ENCODE data around the gene CDT1. TPM values are rescaled to one million over a fixed set of nuclear protein-coding genes. Genes with fewer than 3 reads are reported as not detected.

The CDT1 gene
- total and polyA plus RNA-seq, 7 experiments from 2014 or later: 0.09 to 79.2 (median 0.67) TPM; not detected in 1

DNA sequence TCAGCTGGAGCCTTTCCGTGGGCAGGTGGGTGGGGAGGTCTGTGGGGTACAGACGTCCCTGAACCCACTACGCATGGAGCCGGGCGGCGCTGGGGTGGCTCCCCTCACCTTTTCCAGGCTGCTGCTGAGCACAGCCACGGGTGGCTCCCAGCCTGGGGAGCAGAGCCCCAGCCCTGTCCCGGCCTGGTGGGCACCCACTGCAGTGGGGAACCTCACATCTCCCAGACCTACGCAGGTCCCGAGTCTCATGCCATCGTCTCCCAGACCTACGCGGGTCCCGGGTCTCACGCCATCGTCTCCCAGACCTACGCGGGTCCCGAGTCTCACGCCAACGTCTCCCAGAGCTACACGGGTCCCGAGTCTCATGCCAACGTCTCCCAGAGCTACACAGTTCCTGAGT is 25.1 kb downstream of the CDT1 start:
- ChIA-PET CTCF (no interaction called here), POLR2A (no interaction called here)

DNA sequence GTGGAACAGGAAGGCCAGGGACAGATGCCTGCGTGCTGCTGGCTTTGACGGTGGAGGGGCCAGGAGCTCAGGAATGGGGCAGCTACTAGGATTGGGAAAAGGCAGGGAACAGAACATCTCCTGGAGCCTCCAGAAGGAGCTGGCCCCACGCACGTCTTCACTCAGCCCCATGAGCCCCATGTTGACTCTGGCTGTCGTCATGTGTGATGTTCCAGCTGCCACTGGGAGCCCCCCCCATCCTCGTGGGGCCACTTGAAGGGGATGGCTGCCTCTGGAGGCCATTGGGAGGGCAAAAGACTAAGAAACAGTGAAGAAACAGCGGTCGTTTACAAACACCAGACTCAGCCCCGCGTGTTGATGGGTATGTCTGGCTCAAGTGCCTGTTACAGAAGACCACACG is 26.7 kb downstream of the CDT1 start:
- H3K27me3 ChIP-seq (ENCODE audit: control insufficient read depth in 2 of 2, insufficient read depth in 2 of 2, low read length in 2 of 2): no peaks in the 10 kb centered on the region
- H3K9me3 Mint-ChIP-seq: no peaks in the 10 kb centered on the region
- H3K36me3 ChIP-seq (ENCODE audit: control insufficient read depth in 2 of 3, insufficient read depth in 3 of 3, low read length in 3 of 3): peaks cover 0 to 35% (median 0%) of the 10 kb centered on the region in 3 experiments
- H3K4me3 ChIP-seq (ENCODE audit: low read length): no peak overlapping the region
- H3K27me3 Mint-ChIP-seq: no peaks in the 10 kb centered on the region
- ATAC-seq (no peak), DNase-seq (no peak)
- intact Hi-C loops (cut with micrococcal nuclease): no loop called here
- H3K36me3 Mint-ChIP-seq: peaks cover 0 to 4% (median 0%) of the 10 kb centered on the region in 5 donors
- H3K27ac Mint-ChIP-seq: no peak overlapping the region
- H3K4me3 Mint-ChIP-seq: no peak overlapping the region
- POLR2A ChIA-PET: no interaction called here
- CTCF ChIA-PET: no interaction called here
- H3K9me3 ChIP-seq (ENCODE audit: control insufficient read depth in 2 of 3, low read length in 3 of 3): no peaks in the 10 kb centered on the region
- H3K27ac ChIP-seq (ENCODE audit: low read depth, low read length): no peak overlapping the region
- no peaks in the 10 kb centered on the region for H3K4me1 Mint-ChIP-seq
- no peaks in the 10 kb centered on the region for H3K4me1 ChIP-seq (ENCODE audit: control insufficient read depth in 2 of 2, insufficient read depth in 2 of 2, low read length in 2 of 2)

More for the DNA sequence above, 25.1 kb downstream of the CDT1 start:
- Histone ChIP-seq H3K9me3 (ENCODE audit: control insufficient read depth in 2 of 3, low read length in 3 of 3) (no peaks in the 10 kb centered on the region), H3K36me3 (ENCODE audit: control insufficient read depth in 2 of 3, insufficient read depth in 3 of 3, low read length in 3 of 3) (peaks cover 0 to 39% (median 0%) of the 10 kb centered on the region in 3 experiments), H3K27me3 (ENCODE audit: control insufficient read depth in 2 of 2, insufficient read depth in 2 of 2, low read length in 2 of 2) (no peaks in the 10 kb centered on the region), H3K27ac (ENCODE audit: low read depth, low read length) (no peak overlapping the region), H3K4me3 (ENCODE audit: low read length) (no peak overlapping the region), H3K4me1 (ENCODE audit: control insufficient read depth in 2 of 2, insufficient read depth in 2 of 2, low read length in 2 of 2) (no peaks in the 10 kb centered on the region)
- Mint-ChIP-seq H3K27ac (no peak overlapping the region), H3K27me3 (no peaks in the 10 kb centered on the region), H3K4me3 (no peak overlapping the region), H3K9me3 (no peaks in the 10 kb centered on the region), H3K36me3 (no peaks in the 10 kb centered on the region), H3K4me1 (no peaks in the 10 kb centered on the region)
- ATAC-seq (no peak), DNase-seq (no peak)
- intact Hi-C loops (cut with micrococcal nuclease): no loop called here

DNA sequence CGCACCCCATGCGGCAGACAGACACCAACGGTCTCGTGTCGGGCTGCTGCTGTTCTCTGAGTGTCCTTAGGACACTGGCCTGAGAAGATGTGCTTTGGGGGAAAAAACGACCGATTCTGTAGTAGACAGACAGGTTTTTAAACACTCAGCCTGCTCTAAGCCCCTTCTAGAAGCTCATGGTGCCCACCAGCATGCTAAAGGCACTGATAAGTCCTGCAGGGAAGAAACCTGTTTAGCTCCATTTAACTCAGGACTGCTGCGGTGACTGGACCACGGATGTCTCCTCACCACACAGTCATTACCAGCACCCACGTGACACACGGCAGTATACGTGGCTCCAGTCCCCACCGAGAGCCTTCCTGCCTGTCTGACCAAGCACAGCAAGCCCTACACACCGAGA is 27.2 kb downstream of the CDT1 start:
- ATAC-seq: no peak
- no peaks in the 10 kb centered on the region for H3K9me3 Mint-ChIP-seq
- no peak for DNase-seq
- ChIA-PET POLR2A (no interaction called here), CTCF (no interaction called here)
- H3K36me3 Mint-ChIP-seq: peaks cover 0 to 5% (median 0%) of the 10 kb centered on the region in 5 donors
- Histone ChIP-seq H3K27ac (ENCODE audit: low read depth, low read length) (no peak overlapping the region), H3K9me3 (ENCODE audit: control insufficient read depth in 2 of 3, low read length in 3 of 3) (no peaks in the 10 kb centered on the region), H3K4me3 (ENCODE audit: low read length) (no peak overlapping the region), H3K4me1 (ENCODE audit: control insufficient read depth in 2 of 2, insufficient read depth in 2 of 2, low read length in 2 of 2) (no peaks in the 10 kb centered on the region), H3K27me3 (ENCODE audit: control insufficient read depth in 2 of 2, insufficient read depth in 2 of 2, low read length in 2 of 2) (no peaks in the 10 kb centered on the region), H3K36me3 (ENCODE audit: control insufficient read depth in 2 of 3, insufficient read depth in 3 of 3, low read length in 3 of 3) (peaks cover 0 to 35% (median 0%) of the 10 kb centered on the region in 3 experiments)
- no peaks in the 10 kb centered on the region for H3K27me3 Mint-ChIP-seq
- intact Hi-C loops (cut with micrococcal nuclease): no loop called here
- no peaks in the 10 kb centered on the region for H3K4me1 Mint-ChIP-seq
- H3K4me3 Mint-ChIP-seq: no peak overlapping the region
- no peak overlapping the region for H3K27ac Mint-ChIP-seq

DNA sequence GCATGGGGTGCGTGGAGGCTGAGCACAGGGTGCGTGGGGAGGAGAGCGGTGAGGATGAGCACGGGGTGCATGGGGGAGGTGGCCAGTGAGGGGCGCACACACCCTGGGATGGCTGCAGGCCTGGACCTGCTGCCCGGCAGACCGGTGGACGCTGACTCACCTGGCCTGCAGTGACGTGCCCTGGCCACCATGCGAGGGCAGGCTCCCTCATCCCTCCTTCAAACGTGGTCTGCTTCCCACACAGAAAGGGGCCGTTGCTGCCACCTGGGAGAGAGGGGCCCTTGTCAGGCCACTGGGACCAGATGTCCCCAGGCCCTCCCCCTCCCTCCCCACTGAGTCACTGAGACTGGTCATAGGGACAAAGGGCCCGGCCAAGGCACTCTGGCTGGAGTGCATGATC is 28.2 kb downstream of the CDT1 start:
- no peaks in the 10 kb centered on the region for H3K4me1 Mint-ChIP-seq
- ChIA-PET CTCF (no interaction called here), POLR2A (no interaction called here)
- no peak overlapping the region for H3K4me3 Mint-ChIP-seq
- peaks cover 0 to 5% (median 0%) of the 10 kb centered on the region in 5 donors for H3K36me3 Mint-ChIP-seq
- H3K27me3 Mint-ChIP-seq: no peaks in the 10 kb centered on the region
- no peak overlapping the region for H3K27ac Mint-ChIP-seq
- Histone ChIP-seq H3K4me3 (ENCODE audit: low read length) (no peak overlapping the region), H3K27me3 (ENCODE audit: control insufficient read depth in 2 of 2, insufficient read depth in 2 of 2, low read length in 2 of 2) (no peaks in the 10 kb centered on the region), H3K4me1 (ENCODE audit: control insufficient read depth in 2 of 2, insufficient read depth in 2 of 2, low read length in 2 of 2) (no peaks in the 10 kb centered on the region), H3K27ac (ENCODE audit: low read depth, low read length) (no peak overlapping the region), H3K9me3 (ENCODE audit: control insufficient read depth in 2 of 3, low read length in 3 of 3) (no peaks in the 10 kb centered on the region), H3K36me3 (ENCODE audit: control insufficient read depth in 2 of 3, insufficient read depth in 3 of 3, low read length in 3 of 3) (peaks cover 0 to 37% (median 0%) of the 10 kb centered on the region in 3 experiments)
- H3K9me3 Mint-ChIP-seq: no peaks in the 10 kb centered on the region
- ATAC-seq: no peak
- DNase-seq: no peak
- intact Hi-C loops (cut with micrococcal nuclease): no loop called here

DNA sequence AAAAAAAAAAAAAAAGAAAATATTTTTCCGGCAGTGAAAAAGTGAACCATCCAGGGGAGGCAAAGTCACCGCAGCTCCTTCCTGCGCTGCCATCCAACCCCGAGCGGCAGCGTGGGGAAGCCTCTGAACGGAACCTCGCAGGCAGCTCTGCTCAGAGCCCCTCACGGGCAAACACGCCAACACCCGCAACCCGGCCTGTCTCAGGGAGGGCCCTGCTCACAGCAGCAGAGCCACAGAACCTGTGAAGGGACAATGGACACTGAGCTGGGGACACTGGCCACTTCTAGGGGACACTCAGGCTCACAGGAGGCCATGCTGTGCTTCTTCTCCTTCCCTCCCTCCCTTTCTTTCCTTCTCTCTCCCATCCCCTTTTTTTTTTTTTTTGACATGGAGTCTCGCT is 29.5 kb downstream of the CDT1 start:
- no peak overlapping the region for H3K27ac Mint-ChIP-seq
- peaks cover 0 to 31% (median 0%) of the 10 kb centered on the region in 3 experiments for H3K36me3 ChIP-seq (ENCODE audit: control insufficient read depth in 2 of 3, insufficient read depth in 3 of 3, low read length in 3 of 3)
- no peaks in the 10 kb centered on the region for H3K9me3 Mint-ChIP-seq
- H3K27ac ChIP-seq (ENCODE audit: low read depth, low read length): no peak overlapping the region
- no peaks in the 10 kb centered on the region for H3K27me3 ChIP-seq (ENCODE audit: control insufficient read depth in 2 of 2, insufficient read depth in 2 of 2, low read length in 2 of 2)
- ATAC-seq: no peak
- no peak overlapping the region for H3K4me3 Mint-ChIP-seq
- POLR2A ChIA-PET: no interaction called here
- intact Hi-C loops (cut with micrococcal nuclease): no loop called here
- H3K4me1 ChIP-seq (ENCODE audit: control insufficient read depth in 2 of 2, insufficient read depth in 2 of 2, low read length in 2 of 2): no peaks in the 10 kb centered on the region
- H3K36me3 Mint-ChIP-seq: peaks cover 0 to 5% (median 0%) of the 10 kb centered on the region in 5 donors
- no peaks in the 10 kb centered on the region for H3K4me1 Mint-ChIP-seq
- CTCF ChIA-PET: interaction anchor here (0.7 kb wide), 1 partner anchor 153 kb away, joined by 3 read pairs; no protein-coding TSS in a partner anchor
- H3K4me3 ChIP-seq (ENCODE audit: low read length): no peak overlapping the region
- no peaks in the 10 kb centered on the region for H3K9me3 ChIP-seq (ENCODE audit: control insufficient read depth in 2 of 3, low read length in 3 of 3)
- H3K27me3 Mint-ChIP-seq: no peaks in the 10 kb centered on the region
- no peak for DNase-seq

DNA sequence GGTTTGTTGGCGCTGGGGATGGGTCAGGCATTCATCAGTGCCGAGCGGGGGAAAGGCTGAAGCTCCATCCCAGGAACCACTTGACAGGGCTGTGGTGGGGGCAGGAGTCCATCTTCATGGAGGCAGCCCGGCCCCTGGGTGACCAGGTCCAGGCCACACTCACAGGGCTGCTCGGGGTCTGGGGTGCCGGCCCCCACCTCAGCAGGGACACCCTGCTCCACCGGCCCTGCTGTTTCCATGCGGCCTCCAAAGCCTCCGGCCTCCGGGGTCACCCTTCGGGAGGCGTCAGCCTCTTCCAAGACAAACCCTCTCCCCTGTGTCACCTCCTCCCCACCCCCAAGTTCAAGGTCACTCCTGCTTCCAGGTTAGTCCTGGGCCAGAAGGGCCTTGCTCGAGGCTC is 31.1 kb downstream of the CDT1 start:
- Histone ChIP-seq H3K27me3 (ENCODE audit: control insufficient read depth in 2 of 2, insufficient read depth in 2 of 2, low read length in 2 of 2) (no peaks in the 10 kb centered on the region), H3K9me3 (ENCODE audit: control insufficient read depth in 2 of 3, low read length in 3 of 3) (no peaks in the 10 kb centered on the region), H3K4me1 (ENCODE audit: control insufficient read depth in 2 of 2, insufficient read depth in 2 of 2, low read length in 2 of 2) (no peaks in the 10 kb centered on the region), H3K36me3 (ENCODE audit: control insufficient read depth in 2 of 3, insufficient read depth in 3 of 3, low read length in 3 of 3) (peaks cover 0 to 28% (median 0%) of the 10 kb centered on the region in 3 experiments), H3K4me3 (ENCODE audit: low read length) (no peak overlapping the region), H3K27ac (ENCODE audit: low read depth, low read length) (no peak overlapping the region)
- intact Hi-C loops (cut with micrococcal nuclease): no loop called here
- ATAC-seq (no peak), DNase-seq (no peak)
- POLR2A ChIA-PET: no interaction called here
- CTCF ChIA-PET: interaction anchor here (0.6 kb wide), 1 partner anchor 11 kb away, joined by 4 read pairs; no protein-coding TSS in a partner anchor
- Mint-ChIP-seq H3K4me3 (no peak overlapping the region), H3K27ac (no peak overlapping the region), H3K9me3 (no peaks in the 10 kb centered on the region), H3K4me1 (no peaks in the 10 kb centered on the region), H3K27me3 (no peaks in the 10 kb centered on the region), H3K36me3 (peaks cover 0 to 5% (median 0%) of the 10 kb centered on the region in 5 donors)

DNA sequence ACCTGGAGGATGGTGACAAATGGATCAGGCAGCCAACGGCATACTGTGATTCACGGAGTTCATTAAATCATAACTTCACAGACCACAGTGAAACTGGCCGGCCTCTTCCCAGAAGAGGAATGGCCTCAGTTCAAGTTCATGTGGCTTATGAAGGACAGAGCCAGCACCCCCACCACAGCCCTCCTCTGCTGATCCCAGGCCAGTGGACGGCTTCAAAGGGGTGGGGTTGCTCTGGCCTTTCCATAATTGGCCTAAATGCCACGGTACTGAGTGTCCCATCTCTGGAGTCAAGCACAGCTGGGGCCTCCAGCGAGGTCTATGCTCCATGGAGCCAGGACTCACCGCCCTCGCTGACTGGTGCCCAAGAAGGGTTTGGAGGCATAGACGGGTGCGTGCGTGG is 31.8 kb downstream of the CDT1 start:
- peaks cover 0 to 8% (median 0%) of the 10 kb centered on the region in 5 donors for H3K36me3 Mint-ChIP-seq
- no peaks in the 10 kb centered on the region for H3K9me3 ChIP-seq (ENCODE audit: control insufficient read depth in 2 of 3, low read length in 3 of 3)
- H3K9me3 Mint-ChIP-seq: no peaks in the 10 kb centered on the region
- H3K4me3 ChIP-seq (ENCODE audit: low read length): no peak overlapping the region
- CTCF ChIA-PET: no interaction called here
- H3K4me1 ChIP-seq (ENCODE audit: control insufficient read depth in 2 of 2, insufficient read depth in 2 of 2, low read length in 2 of 2): no peaks in the 10 kb centered on the region
- H3K27ac Mint-ChIP-seq: no peak overlapping the region
- no peaks in the 10 kb centered on the region for H3K4me1 Mint-ChIP-seq
- no peaks in the 10 kb centered on the region for H3K27me3 ChIP-seq (ENCODE audit: control insufficient read depth in 2 of 2, insufficient read depth in 2 of 2, low read length in 2 of 2)
- no peak for DNase-seq
- H3K36me3 ChIP-seq (ENCODE audit: control insufficient read depth in 2 of 3, insufficient read depth in 3 of 3, low read length in 3 of 3): peaks cover 0 to 33% (median 0%) of the 10 kb centered on the region in 3 experiments
- H3K27ac ChIP-seq (ENCODE audit: low read depth, low read length): no peak overlapping the region
- H3K27me3 Mint-ChIP-seq: no peaks in the 10 kb centered on the region
- ATAC-seq: no peak
- intact Hi-C loops (cut with micrococcal nuclease): no loop called here
- POLR2A ChIA-PET: no interaction called here
- no peak overlapping the region for H3K4me3 Mint-ChIP-seq
